B cell (primary cell): Measurements from ENCODE around the gene GFRAL. TPM values are rescaled to one million over a fixed set of nuclear protein-coding genes. Genes with fewer than 3 reads are reported as not detected.

Source experiments
- ATAC-seq: fragments of 200-7000 bp; cut with Tn5 transposase; one replicate; pipeline ENCODE4 v1.10.0; 2021; ENCODE audit warnings: low read depth, mild to moderate bottlenecking, moderate number of reproducible peaks, moderate library complexity
- CTCF ChIA-PET: fragments of 350-600 bp; sonication (Branson Sonifier 250); formaldehyde crosslinking; loops from one replicate; lab custom pipeline; 2021; ENCODE audit warnings: antibody characterized with exemption, inconsistent platforms; lab: Charles Lee
- POLR2A ChIA-PET: fragments of 350-600 bp; sonication (Branson Sonifier 250); formaldehyde crosslinking; loops from one replicate; lab custom pipeline; 2021; ENCODE audit warnings: antibody characterized with exemption; lab: Charles Lee
- DNase-seq: peaks from one replicate; pipeline ENCODE4 v3.0.0; 2013
- H2AFZ ChIP-seq: 2 replicates; pipeline ENCODE4 v1.6.1; 2012; ENCODE audit warnings: mild to moderate bottlenecking, low read depth, low read length; ENCODE audit not compliant: insufficient read depth, poor library complexity, severe bottlenecking
- H3K27ac ChIP-seq, 2 donors: 1 replicate in 1 of 2; 2 replicates in 1 of 2; pipeline ENCODE4 v1.5.1; 2012 to 2013; ENCODE audit warnings: low read length in 2 of 2, mild to moderate bottlenecking in 2 of 2, moderate library complexity in 1 of 2
- H3K27me3 ChIP-seq, 4 experiments: fragments of 200-600 bp in 1 of 4; sonication (generic) in 1 of 4; replicated peaks in 1 of 4; 1 replicate in 2 of 4; 2 replicates in 2 of 4; pipeline versions ENCODE4 v1.6.1 to v1.7.0; 2013 to 2016; ENCODE audit warnings: low read length in 3 of 4, mild to moderate bottlenecking in 2 of 4, mixed read lengths in 1 of 4, moderate library complexity in 1 of 4; ENCODE audit not compliant: insufficient read depth in 4 of 4, control insufficient read depth in 3 of 4; ENCODE audit errors: control extremely low read depth in 1 of 4
- H3K36me3 ChIP-seq, 2 experiments: replicated peaks in 1 of 2; 1 replicate in 1 of 2; 2 replicates in 1 of 2; pipeline versions ENCODE4 v1.6.1 to v1.7.1; 2013; ENCODE audit warnings: low read length in 1 of 2; ENCODE audit not compliant: insufficient read depth in 2 of 2, control insufficient read depth in 1 of 2; ENCODE audit errors: control extremely low read depth in 1 of 2, extremely low read depth in 1 of 2
- H3K4me1 ChIP-seq, 2 donors: fragments of 200-600 bp in 1 of 2; sonication (generic) in 1 of 2; 1 replicate in 1 of 2; 2 replicates in 1 of 2; pipeline versions ENCODE4 v1.5.1 to v1.6.1; 2013 to 2017; ENCODE audit warnings: low read length in 2 of 2; ENCODE audit not compliant: control insufficient read depth in 2 of 2, insufficient read depth in 2 of 2
- H3K4me2 ChIP-seq: replicated peaks from 2 replicates; pipeline ENCODE3; 2012; ENCODE audit warnings: mild to moderate bottlenecking, low read depth, low read length; ENCODE audit not compliant: poor library complexity, severe bottlenecking
- H3K4me3 ChIP-seq, 5 experiments: fragments of 200-600 bp in 1 of 5; sonication (generic) in 1 of 5; 1 replicate in 3 of 5; 2 replicates in 2 of 5; pipeline versions ENCODE4 v1.5.1 to v1.7.0; 2011 to 2016; ENCODE audit warnings: low read length in 4 of 5, mild to moderate bottlenecking in 4 of 5, low read depth in 2 of 5, control low read depth in 1 of 5, moderate library complexity in 1 of 5; ENCODE audit not compliant: insufficient read depth in 1 of 5; ENCODE audit errors: control extremely low read depth in 1 of 5, extremely low read depth in 1 of 5
- H3K79me2 ChIP-seq: fragments of 200-600 bp; sonication (generic); one replicate; pipeline ENCODE4 v1.6.0; 2016; ENCODE audit warnings: low read length; ENCODE audit not compliant: control insufficient read depth, insufficient read depth
- H3K9ac ChIP-seq: fragments of 200-600 bp; sonication (generic); 2 replicates; pipeline ENCODE4 v1.6.1; 2017; ENCODE audit warnings: mild to moderate bottlenecking, low read length, moderate library complexity
- H3K9me3 ChIP-seq, 3 donors: one replicate each; pipeline versions ENCODE4 v1.6.1 to v1.7.1; 2013; ENCODE audit warnings: low read length in 2 of 3; ENCODE audit not compliant: control insufficient read depth in 2 of 3, insufficient read depth in 1 of 3; ENCODE audit errors: control extremely low read depth in 1 of 3
- H4K20me1 ChIP-seq: 2 replicates; pipeline ENCODE4 v1.6.0; 2012; ENCODE audit warnings: mild to moderate bottlenecking, low read length; ENCODE audit not compliant: insufficient read depth, control insufficient read depth, poor library complexity, severe bottlenecking
- H3K27ac Mint-ChIP-seq: one replicate; pipeline ENCODE4 v1.8.0; 2021; ENCODE audit warnings: mixed read lengths
- H3K27me3 Mint-ChIP-seq: one replicate; pipeline ENCODE4 v1.8.0; 2021; ENCODE audit warnings: mixed read lengths
- H3K4me1 Mint-ChIP-seq: one replicate; pipeline ENCODE4 v1.8.0; 2021; ENCODE audit warnings: mixed read lengths
- H3K4me3 Mint-ChIP-seq: one replicate; pipeline ENCODE4 v1.8.0; 2021; ENCODE audit warnings: mixed read lengths
- H3K9me3 Mint-ChIP-seq: one replicate; pipeline ENCODE4 v1.8.0; 2022; ENCODE audit warnings: mixed read lengths; ENCODE audit not compliant: insufficient read depth
- CTCF ChIP-seq: fragments of 200-600 bp; IDR thresholded peaks from one replicate; pipeline ENCODE4 v1.8.0; 2022; ENCODE audit warnings: antibody characterized with exemption, mild to moderate bottlenecking
- EZH2 ChIP-seq: IDR thresholded peaks from 2 replicates; pipeline ENCODE4 v1.6.1; 2012; ENCODE audit warnings: borderline replicate concordance, low read depth, mild to moderate bottlenecking, moderate library complexity, low read length; ENCODE audit not compliant: insufficient read depth, poor library complexity, severe bottlenecking
- WGBS: methylation state at CpG from one replicate; pipeline ENCODE4 v1.1.5; 2013; ENCODE audit warnings: missing lambda C conversion rate; ENCODE audit not compliant: insufficient coverage; 5-methylcytosine and 5-hydroxymethylcytosine counted together
- intact Hi-C: fragments of 100-400 bp; cut with micrococcal nuclease; formaldehyde crosslinking; loops from one replicate; pipeline ENCODE4 v1.10.0; 2022
- polyA plus RNA-seq: library from polyadenylated mRNA; depleted of rRNA; stranded (reverse); fragments of >200 nt; gene quantifications from 2 replicates; pipeline ENCODE4 v1.2.3, GENCODE V29; 2012
- total RNA-seq, 2 donors: library from RNA; stranded (reverse); fragments of 120-200 nt in 1 of 2; gene quantifications; 1 replicate in 1 of 2; 2 replicates in 1 of 2; pipeline versions ENCODE4 v1.2.3 to v1.2.4, GENCODE V29; 2013 to 2022

GFRAL gene
- total and polyA plus RNA-seq, 2 donors (not counting 1 experiment from before 2014, with no cell fraction given), result not detected

GRCh38 chr6:55319961-55320695, 7.1 kb upstream of the GFRAL start:
- Histone ChIP-seq H3K27me3 (no peaks in the 10 kb centered on the region), H3K79me2 (no peaks in the 10 kb centered on the region), H3K4me2 (no peak overlapping the region), H2AFZ (no peak overlapping the region), H3K9me3 (no peaks in the 10 kb centered on the region), H3K9ac (no peak overlapping the region), H3K4me1 (no peaks in the 10 kb centered on the region), H4K20me1 (no peaks in the 10 kb centered on the region), H3K27ac (no peak overlapping the region), H3K4me3 (no peak overlapping the region), H3K36me3 (no peaks in the 10 kb centered on the region)
- TF ChIP-seq EZH2 (no peak), CTCF (no peak)
- no peak overlapping the region for H3K4me3 Mint-ChIP-seq
- ChIA-PET POLR2A (no interaction called here), CTCF (no interaction called here)
- DNase-seq (no peak), ATAC-seq (no peak)
- intact Hi-C loops, result no loop called here
- no peaks in the 10 kb centered on the region for H3K4me1 Mint-ChIP-seq
- H3K27me3 Mint-ChIP-seq, result no peaks in the 10 kb centered on the region
- H3K9me3 Mint-ChIP-seq, result peaks cover 4% of the 10 kb centered on the region
- no peak overlapping the region for H3K27ac Mint-ChIP-seq

GRCh38 chr6:55320696-55321086, 6.6 kb upstream of the GFRAL start:
- no peak for ATAC-seq
- no peak overlapping the region for H3K4me3 ChIP-seq
- H3K27ac ChIP-seq, result no peak overlapping the region
- H3K9ac ChIP-seq, result no peak overlapping the region
- CTCF ChIA-PET, result no interaction called here
- H3K9me3 ChIP-seq, result no peaks in the 10 kb centered on the region
- peaks cover 2% of the 10 kb centered on the region for H3K9me3 Mint-ChIP-seq
- H3K4me1 Mint-ChIP-seq, result no peaks in the 10 kb centered on the region
- intact Hi-C loops, result no loop called here
- WGBS, result no CpG with 5 or more reads among the region's 2 CpGs
- POLR2A ChIA-PET, result no interaction called here
- no peak for TF ChIP-seq EZH2
- no peak for TF ChIP-seq CTCF
- no peaks in the 10 kb centered on the region for H3K36me3 ChIP-seq
- H3K4me1 ChIP-seq, result no peaks in the 10 kb centered on the region
- H3K27me3 Mint-ChIP-seq, result no peaks in the 10 kb centered on the region
- DNase-seq, result no peak
- no peaks in the 10 kb centered on the region for H3K27me3 ChIP-seq
- no peak overlapping the region for H3K4me3 Mint-ChIP-seq
- H2AFZ ChIP-seq, result no peak overlapping the region
- no peak overlapping the region for H3K27ac Mint-ChIP-seq
- H3K79me2 ChIP-seq, result no peaks in the 10 kb centered on the region
- no peak overlapping the region for H3K4me2 ChIP-seq
- no peaks in the 10 kb centered on the region for H4K20me1 ChIP-seq
